Measurements from ENCODE around the gene RTL10. TPM values are rescaled to one million over a fixed set of nuclear protein-coding genes. Genes with fewer than 3 reads are reported as not detected.
"Not testable (repeated sequence)": the region's sequence is repeated elsewhere in the genome, so short reads cannot be mapped to it uniquely, and the experiment has no call there.

RTL10 gene
- polyA plus RNA-seq, 1 donor from 2014 or later = 11.7 TPM

- Histone ChIP-seq H3K4me3 (ENCODE audit: low read length) (no peak overlapping the region), H3K9ac (ENCODE audit: low read length) (no peak overlapping the region), H3K9me2 (ENCODE audit: insufficient read depth, low read length) (no peaks in the 10 kb centered on the region), H3K27me3 (ENCODE audit: insufficient read depth, low read depth, low read length) (no peaks in the 10 kb centered on the region), H3K9me3 (ENCODE audit: low read length) (no peaks in the 10 kb centered on the region), H3K79me2 (replicated peaks; ENCODE audit: insufficient read depth, low read length) (no peaks in the 10 kb centered on the region), H3K4me2 (ENCODE audit: low read length) (no peak overlapping the region), H3K36me3 (ENCODE audit: insufficient read depth, low read length) (no peaks in the 10 kb centered on the region), H2AFZ (ENCODE audit: low read depth, low read length) (no peak overlapping the region), H3K27ac (ENCODE audit: low read length) (no peak overlapping the region), H3F3A (ENCODE audit: insufficient read depth, low read length, poor library complexity, severe bottlenecking) (no peaks in the 10 kb centered on the region), H4K20me1 (ENCODE audit: insufficient read depth) (no peaks in the 10 kb centered on the region)
- TF ChIP-seq RAD21 (conservative IDR thresholded peaks at IDR 0.05) = no peak
- TF ChIP-seq EZH2 (IDR thresholded peaks at IDR 0.05; ENCODE audit: borderline replicate concordance, insufficient read depth, low read length, poor library complexity, severe bottlenecking) = no peak
- no peak for TF ChIP-seq CTCF (IDR thresholded peaks at IDR 0.05; ENCODE audit: poor library complexity, severe bottlenecking)
- TF ChIP-seq SMC3 (conservative IDR thresholded peaks at IDR 0.05; ENCODE audit: poor library complexity) = no peak
- TF ChIP-seq TAF1 (IDR thresholded peaks at IDR 0.05; ENCODE audit: low read depth) = no peak
- TF ChIP-seq EP300 (conservative IDR thresholded peaks at IDR 0.05; ENCODE audit: poor library complexity, severe bottlenecking) = no peak
- TF ChIP-seq REST (IDR thresholded peaks at IDR 0.05; ENCODE audit: borderline replicate concordance) = no peak
- no peak for TF ChIP-seq POLR2AphosphoS5 (IDR thresholded peaks at IDR 0.05)
- no peak for TF ChIP-seq MXI1 (conservative IDR thresholded peaks at IDR 0.05; ENCODE audit: poor library complexity, severe bottlenecking)
Observed at GRCh38 chr22:19832476-19833108, 22.1 kb downstream of the RTL10 start.

- not testable (repeated sequence) for H2AFZ ChIP-seq (ENCODE audit: low read depth, low read length); H3K79me2 ChIP-seq (replicated peaks; ENCODE audit: insufficient read depth, low read length); H3K9ac ChIP-seq (ENCODE audit: low read length); H3K36me3 ChIP-seq (ENCODE audit: insufficient read depth, low read length); H3F3A ChIP-seq (ENCODE audit: insufficient read depth, low read length, poor library complexity, severe bottlenecking); H3K9me2 ChIP-seq (ENCODE audit: insufficient read depth, low read length); H4K20me1 ChIP-seq (ENCODE audit: insufficient read depth); H3K27ac ChIP-seq (ENCODE audit: low read length); H3K27me3 ChIP-seq (ENCODE audit: insufficient read depth, low read depth, low read length); H3K9me3 ChIP-seq (ENCODE audit: low read length); H3K4me2 ChIP-seq (ENCODE audit: low read length); H3K4me3 ChIP-seq (ENCODE audit: low read length)
Observed at GRCh38 chr22:19831979-19832378, 22.7 kb downstream of the RTL10 start.

GRCh38 chr22:19831016-19831415, 23.7 kb downstream of the RTL10 start:
- H3K9me2 ChIP-seq (ENCODE audit: insufficient read depth, low read length) = no peaks in the 10 kb centered on the region
- H4K20me1 ChIP-seq (ENCODE audit: insufficient read depth) = no peaks in the 10 kb centered on the region
- no peak overlapping the region for H2AFZ ChIP-seq (ENCODE audit: low read depth, low read length)
- H3K9me3 ChIP-seq (ENCODE audit: low read length) = no peaks in the 10 kb centered on the region
- H3K9ac ChIP-seq (ENCODE audit: low read length) = no peak overlapping the region
- no peak overlapping the region for H3K4me2 ChIP-seq (ENCODE audit: low read length)
- no peaks in the 10 kb centered on the region for H3K36me3 ChIP-seq (ENCODE audit: insufficient read depth, low read length)
- H3F3A ChIP-seq (ENCODE audit: insufficient read depth, low read length, poor library complexity, severe bottlenecking) = no peaks in the 10 kb centered on the region
- no peaks in the 10 kb centered on the region for H3K27me3 ChIP-seq (ENCODE audit: insufficient read depth, low read depth, low read length)
- no peak for TF ChIP-seq EZH2 (IDR thresholded peaks at IDR 0.05; ENCODE audit: borderline replicate concordance, insufficient read depth, low read length, poor library complexity, severe bottlenecking)
- TF ChIP-seq EP300 (conservative IDR thresholded peaks at IDR 0.05; ENCODE audit: poor library complexity, severe bottlenecking) = no peak
- no peak for TF ChIP-seq POLR2AphosphoS5 (IDR thresholded peaks at IDR 0.05)
- TF ChIP-seq SMC3 (conservative IDR thresholded peaks at IDR 0.05; ENCODE audit: poor library complexity) = no peak
- no peak for TF ChIP-seq CTCF (IDR thresholded peaks at IDR 0.05; ENCODE audit: poor library complexity, severe bottlenecking)
- TF ChIP-seq RAD21 (conservative IDR thresholded peaks at IDR 0.05) = no peak
- TF ChIP-seq REST (IDR thresholded peaks at IDR 0.05; ENCODE audit: borderline replicate concordance) = no peak
- TF ChIP-seq MXI1 (conservative IDR thresholded peaks at IDR 0.05; ENCODE audit: poor library complexity, severe bottlenecking) = no peak
- TF ChIP-seq TAF1 (IDR thresholded peaks at IDR 0.05; ENCODE audit: low read depth) = no peak
- H3K4me3 ChIP-seq (ENCODE audit: low read length) = no peak overlapping the region
- H3K79me2 ChIP-seq (replicated peaks; ENCODE audit: insufficient read depth, low read length) = no peaks in the 10 kb centered on the region
- H3K27ac ChIP-seq (ENCODE audit: low read length) = no peak overlapping the region
